8988T (cell line): Measurements from ENCODE around the gene BAHCC1.

Experiments used
- DNase-seq: peaks from one replicate; pipeline ENCODE4 v3.0.0; 2011

BAHCC1 gene

GRCh38 chr17:81368161-81369022, 26.9 kb upstream of the BAHCC1 start:
- DNase-seq, result no peak

GRCh38 chr17:81370294-81370693, 25.0 kb upstream of the BAHCC1 start:
- no peak for DNase-seq

GRCh38 chr17:81371910-81372760, 23.1 kb upstream of the BAHCC1 start:
- no peak for DNase-seq

- DNase-seq, result no peak
Observed at GRCh38 chr17:81373536-81374160, 21.6 kb upstream of the BAHCC1 start.

GRCh38 chr17:81374890-81375289, 20.4 kb upstream of the BAHCC1 start:
- no peak for DNase-seq

GRCh38 chr17:81376946-81377714, 18.1 kb upstream of the BAHCC1 start:
- no peak for DNase-seq

GRCh38 chr17:81378941-81379511, 16.2 kb upstream of the BAHCC1 start:
- no peak for DNase-seq

- no peak for DNase-seq
Observed at GRCh38 chr17:81379523-81379942, 15.7 kb upstream of the BAHCC1 start.

- no peak for DNase-seq
Observed at GRCh38 chr17:81380131-81380530, 15.1 kb upstream of the BAHCC1 start.

GRCh38 chr17:81380666-81381518, 14.4 kb upstream of the BAHCC1 start:
- no peak for DNase-seq

- DNase-seq, result no peak
Observed at GRCh38 chr17:81381632-81382577, 13.4 kb upstream of the BAHCC1 start.

- no peak for DNase-seq
Observed at GRCh38 chr17:81382851-81383250, 12.4 kb upstream of the BAHCC1 start.

- DNase-seq, result no peak
Observed at GRCh38 chr17:81383504-81384421, 11.5 kb upstream of the BAHCC1 start.

GRCh38 chr17:81384929-81385319, 10.3 kb upstream of the BAHCC1 start:
- DNase-seq, result no peak

GRCh38 chr17:81385320-81386111, 9.7 kb upstream of the BAHCC1 start:
- DNase-seq, result no peak

GRCh38 chr17:81386141-81386645, 9.1 kb upstream of the BAHCC1 start:
- no peak for DNase-seq

GRCh38 chr17:81386646-81387099, 8.6 kb upstream of the BAHCC1 start:
- no peak for DNase-seq
